Stomach smooth muscle (tissue), 2 donors: ENCODE measurements around the gene LMO7.

Experiments used
- H3K27ac ChIP-seq: one replicate; pipeline ENCODE4 v1.7.0; 2013; ENCODE audit warnings: mild to moderate bottlenecking, low read length, inconsistent platforms
- H3K27me3 ChIP-seq, 2 donors: one replicate each; pipeline ENCODE4 v1.7.0; 2013; ENCODE audit warnings: low read length in 2 of 2; ENCODE audit not compliant: insufficient read depth in 2 of 2, control insufficient read depth in 1 of 2
- H3K36me3 ChIP-seq, 2 donors: one replicate each; pipeline ENCODE4 v1.7.0; 2013; ENCODE audit warnings: low read length in 2 of 2; ENCODE audit not compliant: control insufficient read depth in 2 of 2, insufficient read depth in 2 of 2
- H3K4me1 ChIP-seq: one replicate; pipeline ENCODE4 v1.7.0; 2013; ENCODE audit warnings: low read length; ENCODE audit not compliant: control insufficient read depth, insufficient read depth
- H3K4me3 ChIP-seq, 2 donors: one replicate each; pipeline ENCODE4 v1.7.0; 2013; ENCODE audit warnings: low read length in 2 of 2
- H3K9ac ChIP-seq, 2 donors: one replicate each; pipeline ENCODE4 v1.7.0; 2013; ENCODE audit warnings: low read length in 2 of 2, mild to moderate bottlenecking in 1 of 2
- H3K9me3 ChIP-seq, 2 donors: one replicate each; pipeline ENCODE4 v1.7.0; 2013; ENCODE audit warnings: low read length in 2 of 2; ENCODE audit not compliant: control insufficient read depth in 2 of 2
- donor health status: healthy.
- donor health status: Pancreatic carcinoma.

Gene LMO7

DNA sequence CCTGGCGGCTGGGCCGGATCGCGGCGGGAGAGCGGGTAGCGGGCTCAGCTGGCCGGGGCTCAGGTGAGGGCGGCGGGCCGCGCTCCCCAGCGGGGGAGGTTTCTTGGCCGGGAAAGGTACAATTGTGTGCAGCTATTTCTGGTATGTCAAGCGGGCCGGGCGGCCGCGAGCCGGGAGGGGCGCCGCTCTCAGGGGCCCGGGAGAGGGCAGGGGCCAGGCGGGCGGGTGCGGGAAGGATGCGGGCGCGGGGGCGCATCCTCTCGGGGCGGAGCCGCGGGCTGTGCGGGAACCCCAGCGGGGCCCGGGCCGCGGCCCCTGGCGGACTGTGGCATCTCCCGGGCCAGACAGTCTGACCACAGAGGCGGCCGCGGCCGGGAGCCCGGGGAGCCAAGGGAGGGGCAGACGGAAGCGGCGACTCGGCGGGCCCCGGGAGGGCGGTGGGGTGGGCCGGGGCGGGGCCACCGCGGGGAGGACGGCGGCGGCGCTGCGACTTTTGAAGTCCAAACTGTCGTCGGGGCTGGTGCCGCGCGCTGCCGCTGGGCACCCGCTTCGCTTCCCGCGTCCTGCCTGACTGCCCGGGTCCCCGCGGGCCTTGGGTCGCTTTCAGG, at the start of gene LMO7:
Gene LMO7 (plus strand): TSS at position 503 of the 608 bp plus-strand sequence. CDS start 328 bp downstream, outside the sequence.
- Histone ChIP-seq H3K9ac (peak within 1 kb of the TSS in 1 of 2 donors; percentile 13), H3K9me3 (no peaks in the 10 kb centered on the region), H3K27ac (no peak within 1 kb of the TSS), H3K27me3 (peaks cover 6 to 22% of the 10 kb centered on the region in 2 donors), H3K4me3 (peak within 1 kb of the TSS; percentile 74 to 78), H3K4me1 (peaks cover 13% of the 10 kb centered on the region), H3K36me3 (no peaks in the 10 kb centered on the region)

- H3K9ac ChIP-seq = no peak overlapping the region
- H3K36me3 ChIP-seq = peaks cover 0 to 6% of the 10 kb centered on the region in 2 donors
- no peaks in the 10 kb centered on the region for H3K27me3 ChIP-seq
- no peak overlapping the region for H3K27ac ChIP-seq
- H3K9me3 ChIP-seq = no peaks in the 10 kb centered on the region
- no peak overlapping the region for H3K4me3 ChIP-seq
- H3K4me1 ChIP-seq = no peaks in the 10 kb centered on the region
Observed at GRCh38 chr13:75587679-75588078, 48.5 kb upstream of the LMO7 start.

GRCh38 chr13:75596657-75597182, 39.4 kb upstream of the LMO7 start:
- Histone ChIP-seq H3K9me3 (no peaks in the 10 kb centered on the region), H3K36me3 (peaks cover 0 to 4% of the 10 kb centered on the region in 2 donors), H3K27me3 (no peaks in the 10 kb centered on the region), H3K9ac (no peak overlapping the region), H3K27ac (no peak overlapping the region), H3K4me1 (no peaks in the 10 kb centered on the region), H3K4me3 (no peak overlapping the region)

- Histone ChIP-seq H3K9me3 (no peaks in the 10 kb centered on the region), H3K4me1 (no peaks in the 10 kb centered on the region)
Observed at GRCh38 chr13:75600371-75600770, 35.8 kb upstream of the LMO7 start.

DNA sequence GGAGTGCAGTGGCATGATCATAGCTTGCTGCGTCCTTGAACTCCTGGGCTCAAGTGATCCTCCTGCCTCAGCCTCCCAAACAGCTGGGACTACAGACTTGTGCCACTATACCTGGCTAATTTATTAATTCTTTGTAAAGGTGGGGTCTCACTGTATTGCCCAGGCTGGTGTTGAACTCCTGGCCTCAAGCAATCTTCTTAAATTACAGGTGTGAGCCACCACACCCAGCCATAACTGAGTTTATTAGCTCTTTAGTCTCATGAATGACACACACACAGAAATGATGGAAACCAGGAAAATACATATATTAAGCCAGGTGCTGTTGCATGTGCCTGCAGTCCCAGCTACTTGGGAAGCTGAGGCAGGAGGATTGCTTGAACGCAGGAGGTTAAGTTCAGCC, 33.1 kb upstream of the LMO7 start:
- H3K9ac ChIP-seq = no peak overlapping the region
- no peak overlapping the region for H3K4me3 ChIP-seq
- no peaks in the 10 kb centered on the region for H3K4me1 ChIP-seq
- H3K36me3 ChIP-seq = peaks cover 0 to 6% of the 10 kb centered on the region in 2 donors
- no peaks in the 10 kb centered on the region for H3K27me3 ChIP-seq
- no peaks in the 10 kb centered on the region for H3K9me3 ChIP-seq
- H3K27ac ChIP-seq = no peak overlapping the region

More at GRCh38 chr13:75600371-75600770, 35.8 kb upstream of the LMO7 start:
- Histone ChIP-seq H3K9ac (no peak overlapping the region), H3K27me3 (no peaks in the 10 kb centered on the region), H3K27ac (no peak overlapping the region), H3K36me3 (peaks cover 0 to 4% of the 10 kb centered on the region in 2 donors), H3K4me3 (no peak overlapping the region)

GRCh38 chr13:75607447-75607846, 28.7 kb upstream of the LMO7 start:
- Histone ChIP-seq H3K9me3 (no peaks in the 10 kb centered on the region), H3K36me3 (peaks cover 0 to 2% of the 10 kb centered on the region in 2 donors), H3K4me3 (no peak overlapping the region), H3K4me1 (no peaks in the 10 kb centered on the region), H3K27me3 (no peaks in the 10 kb centered on the region), H3K27ac (no peak overlapping the region), H3K9ac (no peak overlapping the region)

GRCh38 chr13:75610466-75610865, 25.7 kb upstream of the LMO7 start:
- Histone ChIP-seq H3K27ac (no peak overlapping the region), H3K4me3 (no peak overlapping the region), H3K36me3 (peaks cover 0 to 2% of the 10 kb centered on the region in 2 donors), H3K27me3 (no peaks in the 10 kb centered on the region), H3K4me1 (no peaks in the 10 kb centered on the region), H3K9ac (no peak overlapping the region), H3K9me3 (no peaks in the 10 kb centered on the region)

DNA sequence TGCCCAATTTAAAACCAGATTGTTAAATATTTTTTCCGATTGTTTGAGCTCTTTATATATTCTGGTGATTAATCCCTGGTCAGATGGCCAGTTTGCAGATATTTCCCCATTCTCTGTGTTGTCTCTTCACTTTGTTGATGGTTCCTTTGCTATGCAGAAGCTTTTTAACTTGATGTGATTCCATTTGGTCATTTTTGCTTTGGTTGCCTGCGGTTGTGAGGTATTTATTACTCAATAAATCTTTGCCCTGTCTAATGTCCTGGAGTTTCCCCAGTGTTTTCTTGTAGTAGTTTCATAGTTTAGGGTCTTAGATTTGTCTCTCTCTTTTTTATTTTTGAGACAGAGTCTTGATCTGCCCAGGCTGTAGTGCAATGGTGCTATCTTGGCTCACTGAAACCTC, 23.8 kb upstream of the LMO7 start:
- H3K9ac ChIP-seq = no peak overlapping the region
- no peak overlapping the region for H3K4me3 ChIP-seq
- no peak overlapping the region for H3K27ac ChIP-seq
- no peaks in the 10 kb centered on the region for H3K36me3 ChIP-seq
- H3K9me3 ChIP-seq = no peaks in the 10 kb centered on the region
- no peaks in the 10 kb centered on the region for H3K4me1 ChIP-seq
- no peaks in the 10 kb centered on the region for H3K27me3 ChIP-seq

DNA sequence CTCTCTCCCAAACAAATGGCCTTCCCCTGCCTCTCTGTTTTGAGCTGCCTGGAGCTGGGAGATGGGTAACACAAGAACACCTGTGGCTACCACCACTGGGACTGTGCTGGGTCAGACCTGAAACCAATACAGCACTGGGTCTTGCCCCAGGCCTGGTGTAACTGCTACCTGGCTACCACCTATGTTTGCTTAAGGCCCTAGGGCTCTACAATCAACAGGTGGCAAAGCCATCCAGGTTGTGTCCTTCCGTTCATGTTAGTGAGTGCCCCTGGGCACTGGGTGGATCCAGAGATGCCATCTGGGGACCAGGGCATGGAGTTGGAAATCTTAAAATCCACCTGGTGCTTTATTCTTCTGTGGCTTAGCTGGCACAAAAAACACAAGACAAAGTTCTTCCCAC, 18.9 kb upstream of the LMO7 start:
- Histone ChIP-seq H3K9me3 (no peaks in the 10 kb centered on the region), H3K36me3 (no peaks in the 10 kb centered on the region), H3K4me3 (no peak overlapping the region), H3K4me1 (no peaks in the 10 kb centered on the region), H3K27me3 (no peaks in the 10 kb centered on the region), H3K27ac (no peak overlapping the region), H3K9ac (no peak overlapping the region)

- no peaks in the 10 kb centered on the region for H3K36me3 ChIP-seq
- H3K4me3 ChIP-seq = no peak overlapping the region
Observed at GRCh38 chr13:75618308-75618707, 17.8 kb upstream of the LMO7 start.

GRCh38 chr13:75620020-75620419, 16.1 kb upstream of the LMO7 start:
- no peaks in the 10 kb centered on the region for H3K9me3 ChIP-seq
- no peak overlapping the region for H3K4me3 ChIP-seq
- no peaks in the 10 kb centered on the region for H3K36me3 ChIP-seq
- no peaks in the 10 kb centered on the region for H3K27me3 ChIP-seq
- H3K4me1 ChIP-seq = no peaks in the 10 kb centered on the region
- no peak overlapping the region for H3K9ac ChIP-seq
- H3K27ac ChIP-seq = no peak overlapping the region

More at GRCh38 chr13:75618308-75618707, 17.8 kb upstream of the LMO7 start:
- H3K27ac ChIP-seq = no peak overlapping the region
- H3K4me1 ChIP-seq = no peaks in the 10 kb centered on the region
- H3K9ac ChIP-seq = no peak overlapping the region
- no peaks in the 10 kb centered on the region for H3K27me3 ChIP-seq
- H3K9me3 ChIP-seq = no peaks in the 10 kb centered on the region
